NCI-H2081 treated with DMSO at 0.1 percent for 48 hours (cell line): Measurements from ENCODE around the gene TMPRSS5.

Experiments used
- DNase-seq: peaks from one replicate; lab custom pipeline; 2025; lab: John Stamatoyannopoulos, UW

Gene TMPRSS5

DNA sequence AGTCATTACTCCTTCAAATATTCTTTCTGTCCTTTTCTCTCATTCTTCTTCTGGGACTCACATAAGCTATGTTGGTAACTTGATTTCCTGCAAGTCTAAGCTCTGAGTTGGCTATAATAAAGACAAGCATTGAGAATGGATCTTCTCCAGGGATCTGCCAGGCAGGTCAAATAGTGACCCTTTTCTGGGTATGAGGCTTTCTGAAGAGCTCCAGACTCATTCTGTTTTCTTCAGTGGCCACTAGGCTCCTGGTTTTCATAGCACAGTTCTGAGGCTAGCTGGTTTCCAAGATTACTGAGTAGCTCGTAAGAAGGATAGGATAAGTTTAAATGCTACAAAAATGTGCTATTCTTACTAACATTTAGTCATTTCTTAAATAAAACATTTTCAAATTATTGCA is 38.3 kb downstream of the TMPRSS5 start:
- DNase-seq, result no peak

DNA sequence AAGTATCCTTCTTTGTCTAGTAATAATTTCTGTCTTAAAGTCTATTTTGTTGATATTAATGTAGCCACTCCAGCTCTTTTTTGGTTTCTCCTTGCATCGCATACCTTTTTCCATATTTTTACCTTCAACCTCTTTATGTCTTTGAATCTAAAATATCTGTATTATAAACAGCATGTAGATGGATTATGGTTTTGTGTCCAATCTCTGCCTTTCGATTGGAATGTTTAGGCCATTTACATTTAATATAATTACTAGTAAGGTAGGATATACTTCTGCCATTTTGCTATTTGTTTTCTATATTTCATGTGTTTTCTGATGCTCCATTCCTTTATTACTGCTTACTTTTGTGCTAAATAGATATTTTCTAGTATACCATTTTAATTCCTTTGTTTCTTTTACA is 39.5 kb downstream of the TMPRSS5 start:
- no peak for DNase-seq

DNA sequence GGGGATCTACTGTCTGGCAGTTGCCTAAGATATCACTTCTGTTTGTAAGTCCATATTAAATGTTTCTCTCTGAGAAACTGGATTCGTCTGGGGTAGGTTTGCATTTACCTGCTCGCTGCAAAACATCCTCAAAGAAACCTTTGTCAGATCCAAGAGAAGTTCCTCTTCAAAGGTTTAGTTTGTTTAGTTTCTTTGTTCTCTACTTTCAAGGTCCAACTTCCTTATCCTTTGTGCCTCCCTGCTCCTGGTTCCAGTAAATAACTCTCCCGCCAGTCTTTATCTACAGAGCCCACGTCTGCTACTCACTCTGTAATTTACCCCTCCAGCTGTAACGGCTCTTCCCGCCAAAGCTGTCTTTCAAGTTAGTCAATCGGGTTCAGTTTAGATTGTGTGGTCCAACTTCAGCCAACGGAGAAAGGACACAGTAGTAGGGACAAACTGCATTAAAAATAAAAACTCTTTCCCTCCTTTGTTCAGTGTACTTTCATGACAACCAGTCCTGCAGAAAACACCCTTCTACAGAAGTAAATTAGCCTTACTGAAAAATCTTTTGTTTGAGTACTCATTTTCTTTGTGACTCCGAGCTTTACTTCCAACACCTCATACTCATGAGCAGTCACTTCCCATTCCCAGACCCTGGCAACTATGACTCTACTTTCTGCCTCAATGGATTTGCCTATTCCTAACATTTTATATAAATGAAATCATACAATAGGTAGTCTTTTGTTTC is 41.0 kb downstream of the TMPRSS5 start:
- no peak for DNase-seq

DNA sequence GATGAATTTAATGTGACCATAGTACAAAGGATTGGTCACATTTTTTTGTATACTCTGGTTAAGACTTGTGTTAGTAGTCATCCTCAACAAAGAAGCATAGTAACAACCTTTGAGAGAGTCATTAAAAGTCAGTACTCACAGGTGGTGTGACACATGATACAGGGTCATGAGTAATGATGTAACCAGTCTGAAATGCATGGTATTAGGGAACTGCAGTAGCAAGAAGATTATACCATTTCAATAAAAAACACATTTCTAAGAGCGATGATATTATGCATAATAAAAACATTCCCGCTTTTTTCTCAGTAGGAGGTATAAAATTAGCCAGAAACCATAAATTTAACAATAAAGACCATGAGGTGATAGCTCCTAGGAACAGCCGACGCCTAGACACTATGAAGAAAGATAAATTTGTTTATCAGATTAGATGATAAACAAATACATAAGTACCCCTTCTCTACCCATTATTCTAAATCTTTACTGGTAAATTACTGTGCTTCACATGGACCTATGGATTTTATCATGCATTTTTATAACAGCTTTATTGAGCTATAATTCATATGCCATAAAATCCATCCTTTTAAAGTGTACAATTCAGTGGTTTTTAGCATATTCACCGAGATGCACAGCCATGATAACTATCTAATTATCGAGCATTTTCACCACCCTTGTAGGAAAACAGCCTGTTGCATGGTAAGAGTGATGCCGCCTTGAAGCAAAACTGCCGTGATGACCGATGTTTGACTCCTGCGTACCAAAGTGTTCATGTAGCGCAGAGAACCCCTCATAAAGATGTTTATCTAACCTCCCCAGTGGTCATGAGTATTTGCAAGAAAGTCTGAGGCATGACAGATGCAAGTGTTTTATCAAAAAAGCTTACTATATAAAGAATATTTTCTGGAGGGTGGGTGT is 41.8 kb downstream of the TMPRSS5 start:
- no peak for DNase-seq

DNA sequence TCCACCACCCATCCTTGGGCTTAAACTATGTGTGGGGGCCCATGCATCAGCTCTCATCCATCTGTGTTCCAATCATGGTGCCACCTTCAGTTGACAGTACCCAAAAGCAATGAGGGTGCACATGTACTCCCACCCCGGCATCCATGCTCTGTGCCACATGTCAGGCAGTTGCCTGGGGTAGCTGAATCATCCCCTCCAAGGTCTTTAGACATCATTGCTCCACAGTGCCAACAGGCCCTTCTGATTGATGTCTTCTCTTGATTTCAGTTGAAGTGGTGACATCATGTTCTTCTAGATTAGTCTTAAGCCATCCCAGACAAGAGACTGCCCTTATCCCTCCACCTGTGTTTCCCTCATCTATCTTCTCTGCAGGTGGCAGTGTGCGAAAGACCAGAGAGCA is 42.5 kb downstream of the TMPRSS5 start:
- no peak for DNase-seq

DNA sequence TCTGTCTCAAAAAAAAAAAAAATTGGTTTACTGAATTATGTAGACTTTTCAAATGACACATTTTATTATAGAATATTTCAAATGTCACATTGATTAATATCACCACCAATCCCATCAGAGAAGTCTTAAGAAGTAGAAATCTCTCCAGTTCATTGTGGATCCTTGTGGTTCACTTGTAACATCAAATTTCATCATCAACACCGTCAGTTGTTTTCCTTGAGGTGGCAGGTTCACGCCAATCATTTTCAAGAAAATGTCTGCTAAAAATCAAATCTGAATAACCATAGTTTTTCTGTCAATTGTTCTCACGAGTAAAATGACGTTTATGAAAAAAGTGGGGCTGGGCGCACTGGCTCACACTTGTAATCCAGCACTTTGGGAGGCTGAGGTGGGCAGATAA is 50.3 kb downstream of the TMPRSS5 start:
- no peak for DNase-seq

DNA sequence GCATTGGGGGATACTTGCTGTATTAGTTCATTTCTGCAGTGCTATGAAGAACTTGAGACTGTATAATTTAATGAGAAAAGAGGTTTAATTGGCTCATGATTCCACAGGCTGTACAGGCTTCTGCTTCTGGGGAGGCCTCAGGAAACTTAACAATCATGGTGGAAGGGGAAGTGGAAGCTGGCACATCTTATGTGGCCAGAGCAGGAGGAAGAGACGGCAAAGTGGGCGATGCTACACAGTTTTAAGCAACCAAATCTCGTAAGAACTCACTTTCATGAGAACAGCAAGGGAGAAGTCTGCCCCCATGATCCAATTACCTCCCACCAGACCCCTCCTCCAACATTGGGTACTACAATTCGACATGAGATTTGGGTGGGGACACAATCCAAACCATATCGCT is 55.1 kb downstream of the TMPRSS5 start:
- DNase-seq, result no peak

DNA sequence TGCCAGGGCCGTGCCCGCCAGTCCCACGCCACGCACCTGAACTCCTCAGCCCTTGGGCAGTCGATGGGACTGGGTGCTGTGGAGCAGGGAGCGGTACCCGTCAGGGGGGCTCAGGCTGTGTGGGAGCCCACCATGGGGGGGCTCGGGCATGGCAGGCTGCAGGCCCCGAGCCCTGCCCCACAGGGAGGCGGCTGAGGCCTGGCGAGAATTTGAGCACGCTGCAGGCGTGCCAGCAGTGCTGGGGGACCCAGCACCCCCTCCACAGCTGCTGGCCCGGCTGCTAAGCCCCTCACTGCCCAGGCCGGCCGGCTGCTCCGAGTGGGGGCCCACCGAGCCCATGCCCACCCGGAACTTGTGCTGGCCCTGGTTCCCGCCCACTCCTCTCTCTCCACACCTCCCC is 56.8 kb downstream of the TMPRSS5 start:
- DNase-seq, result no peak

DNA sequence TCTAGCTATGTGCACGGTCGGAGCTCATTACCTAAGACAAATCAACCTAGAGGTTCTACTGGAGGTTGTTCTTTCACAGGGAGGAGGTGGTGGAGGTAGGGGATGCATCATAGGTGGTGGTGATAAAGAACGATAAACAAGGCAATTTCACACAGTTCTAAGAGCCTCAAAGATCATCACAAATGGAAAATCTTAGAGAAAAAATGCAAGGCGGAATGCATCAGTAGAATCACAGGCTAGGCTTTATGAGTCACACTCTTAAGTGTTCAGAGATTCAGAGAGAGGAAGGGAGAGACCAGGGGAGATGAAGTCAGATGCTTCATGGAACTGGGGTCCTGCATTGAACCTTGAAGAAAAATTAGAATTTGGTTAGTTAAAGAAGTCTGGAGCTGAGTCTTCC is 58.3 kb downstream of the TMPRSS5 start:
- no peak for DNase-seq

DNA sequence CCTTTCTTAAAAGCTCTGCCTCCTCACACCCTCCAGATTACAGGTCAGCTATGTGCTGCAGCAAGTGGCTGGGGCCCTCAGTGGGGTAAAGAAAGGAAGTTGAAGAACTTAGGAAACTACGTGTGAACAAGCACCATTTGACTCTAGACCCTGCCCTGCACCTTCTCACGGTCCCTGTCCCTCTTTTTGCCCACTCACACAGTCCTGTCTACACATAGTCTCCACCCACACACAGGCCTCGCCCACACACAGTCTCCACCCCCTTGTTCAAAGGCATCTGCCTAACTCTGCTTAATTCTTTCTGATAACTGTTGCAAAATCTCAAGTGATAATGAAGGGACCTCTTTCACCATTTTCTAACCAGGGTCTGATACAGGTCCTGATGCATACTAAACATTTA is 59.0 kb downstream of the TMPRSS5 start:
- DNase-seq, result no peak

DNA sequence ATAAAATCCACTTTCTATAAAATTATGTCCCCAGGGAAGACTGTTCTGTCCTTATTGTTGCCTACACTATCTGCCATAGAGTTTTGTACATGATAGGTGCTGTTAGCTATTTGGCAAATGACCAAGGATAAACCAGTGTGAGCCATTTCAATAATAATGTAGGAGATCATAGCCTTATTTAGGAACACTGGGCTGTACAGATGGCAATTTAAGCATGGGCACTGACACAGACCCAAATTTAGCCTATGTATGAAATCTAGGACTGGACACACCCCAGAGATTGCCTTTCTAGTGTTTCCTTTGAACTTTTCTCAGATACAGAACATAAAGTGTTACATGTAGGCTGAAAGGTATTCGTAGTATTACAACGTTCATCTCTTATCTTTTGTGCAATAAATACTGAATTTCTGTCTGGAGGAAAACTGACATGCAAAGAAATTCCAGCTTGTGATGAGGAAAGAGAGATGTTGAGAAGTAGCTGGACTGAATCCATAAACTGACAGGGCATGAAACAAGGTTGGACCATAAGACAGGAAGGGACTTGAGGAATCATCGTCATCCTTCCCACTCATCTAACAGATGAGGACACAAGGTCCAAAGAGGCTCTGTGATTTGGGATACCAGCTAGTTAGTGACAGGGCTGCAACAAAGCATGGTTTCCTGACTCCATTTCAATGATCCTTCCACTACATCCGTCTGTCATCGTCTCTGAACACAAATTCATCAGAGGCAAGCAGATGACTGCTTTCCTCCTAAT is 60.3 kb downstream of the TMPRSS5 start:
- DNase-seq, result no peak

DNA sequence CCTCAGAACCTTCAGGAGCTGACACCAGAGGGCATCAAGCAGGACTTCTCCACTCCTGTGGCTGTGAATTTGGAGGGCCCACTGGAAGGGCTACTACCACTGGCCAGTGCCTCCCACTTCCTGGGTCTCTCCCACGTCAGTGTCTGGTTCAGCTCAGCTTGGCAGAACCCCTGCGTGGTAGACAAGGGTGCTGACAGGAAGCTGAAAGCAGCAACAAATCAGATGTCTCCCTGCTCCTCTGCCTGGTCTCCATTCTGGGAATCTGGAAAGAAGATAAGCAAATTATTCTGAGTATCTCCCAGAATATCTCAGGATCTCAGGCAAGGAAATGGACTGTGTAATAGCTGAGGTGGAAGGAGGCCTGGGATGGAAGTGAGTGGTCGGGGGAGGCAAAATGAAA is 61.5 kb downstream of the TMPRSS5 start:
- DNase-seq, result no peak

DNA sequence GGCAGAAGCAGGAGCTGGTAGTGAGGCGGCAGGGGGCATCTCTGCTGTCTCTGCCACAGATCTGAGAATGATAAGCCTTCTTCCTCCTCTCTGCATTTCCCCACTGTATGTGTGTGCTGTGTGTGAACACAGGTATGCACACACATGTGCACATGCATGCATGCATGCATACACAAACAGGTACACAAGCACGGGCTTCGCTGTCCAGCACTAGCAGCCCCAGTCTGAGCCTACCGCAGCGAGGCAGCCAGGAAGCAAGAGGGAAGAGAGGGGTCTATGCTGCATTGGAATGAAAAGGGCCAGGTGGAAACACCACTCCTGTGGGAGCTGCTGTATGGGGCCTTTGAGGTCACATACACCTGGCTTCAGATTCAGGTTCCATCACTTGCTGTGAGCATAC is 62.4 kb downstream of the TMPRSS5 start:
- no peak for DNase-seq

DNA sequence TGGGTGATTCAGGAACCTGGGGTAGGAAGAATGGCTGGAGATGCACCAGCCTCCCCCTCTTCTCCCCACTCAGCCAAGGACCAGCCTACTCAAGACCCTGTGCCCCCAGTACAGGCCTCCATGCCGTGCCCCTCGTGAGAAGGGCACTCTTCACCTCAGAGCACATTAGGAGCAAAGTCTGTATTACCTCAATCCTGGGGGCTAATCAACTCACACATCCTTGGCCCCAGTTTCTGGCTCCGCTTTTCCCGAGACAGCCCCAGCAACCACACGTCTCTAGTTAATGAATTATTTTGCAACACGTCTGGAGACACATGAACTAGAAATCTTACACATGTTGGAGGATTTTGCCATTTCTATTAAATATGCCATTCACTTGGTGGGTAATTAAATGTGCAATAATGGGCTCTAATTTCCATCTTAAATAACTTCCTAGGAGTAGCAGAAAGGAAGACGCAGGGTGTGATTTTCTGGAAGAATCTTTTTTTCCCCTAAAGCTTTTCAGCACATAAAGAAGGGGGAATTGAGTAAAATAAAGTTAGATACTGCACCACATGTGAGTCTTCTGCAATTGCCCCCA is 63.0 kb downstream of the TMPRSS5 start:
- no peak for DNase-seq

DNA sequence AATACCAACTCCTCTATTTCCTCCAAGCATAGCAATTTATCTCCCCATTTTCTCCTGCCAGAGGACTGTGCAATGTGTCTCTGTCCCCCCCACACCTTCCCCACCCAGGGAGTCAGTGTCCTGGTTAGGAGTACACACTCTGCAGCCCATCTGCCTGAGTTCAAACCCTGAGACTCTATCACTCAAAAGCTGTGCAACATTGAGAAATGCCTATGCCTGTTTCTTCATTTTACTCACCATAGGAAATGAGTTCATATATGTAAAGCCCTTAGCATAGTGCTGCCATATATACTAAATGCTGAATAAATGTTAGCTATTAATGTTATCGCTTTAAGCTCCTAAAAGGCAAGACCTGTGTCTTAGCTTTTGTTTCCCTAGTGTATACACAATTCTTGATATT is 64.0 kb downstream of the TMPRSS5 start:
- DNase-seq, result no peak

DNA sequence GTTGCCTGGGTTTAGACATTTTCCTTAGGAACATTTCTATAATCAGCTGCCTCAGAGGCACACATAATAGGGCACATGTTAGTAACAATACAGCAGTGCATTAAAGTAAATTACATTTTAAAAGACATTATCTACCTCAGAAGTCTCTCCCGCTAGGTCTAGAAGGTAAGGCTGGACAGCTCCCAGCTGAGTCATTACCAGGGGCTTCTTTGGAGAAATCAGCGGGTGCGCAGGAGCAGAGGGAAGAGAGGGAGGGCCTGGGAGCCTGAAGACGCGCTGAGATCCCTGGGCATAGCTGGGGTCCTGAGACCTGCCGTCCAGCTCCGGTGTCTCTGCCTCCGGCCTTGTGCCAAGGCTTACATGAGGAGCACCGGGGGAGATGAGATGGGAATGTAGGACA is 67.7 kb downstream of the TMPRSS5 start:
- no peak for DNase-seq

DNA sequence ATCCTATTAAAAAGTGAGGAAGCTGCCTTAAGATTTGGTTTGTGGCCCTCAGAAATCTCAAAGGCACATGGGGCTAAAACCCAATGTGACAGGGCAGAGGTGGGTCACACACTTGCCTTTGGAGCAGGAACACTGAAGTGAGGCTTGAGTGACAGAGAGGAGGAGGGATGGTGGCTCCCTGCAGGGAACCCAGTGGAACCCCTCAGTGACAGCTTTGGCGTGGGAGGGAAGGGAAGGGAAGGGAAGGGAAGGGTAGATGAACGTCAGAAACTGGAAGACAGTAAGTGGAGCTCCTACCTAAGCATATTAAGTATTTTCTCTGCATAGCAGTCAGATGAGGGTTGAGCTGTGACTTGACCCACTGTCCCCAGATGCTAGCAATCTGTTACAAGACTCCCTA is 68.5 kb downstream of the TMPRSS5 start:
- DNase-seq, result no peak
